ENCODE results near the gene MITF.

DNA sequence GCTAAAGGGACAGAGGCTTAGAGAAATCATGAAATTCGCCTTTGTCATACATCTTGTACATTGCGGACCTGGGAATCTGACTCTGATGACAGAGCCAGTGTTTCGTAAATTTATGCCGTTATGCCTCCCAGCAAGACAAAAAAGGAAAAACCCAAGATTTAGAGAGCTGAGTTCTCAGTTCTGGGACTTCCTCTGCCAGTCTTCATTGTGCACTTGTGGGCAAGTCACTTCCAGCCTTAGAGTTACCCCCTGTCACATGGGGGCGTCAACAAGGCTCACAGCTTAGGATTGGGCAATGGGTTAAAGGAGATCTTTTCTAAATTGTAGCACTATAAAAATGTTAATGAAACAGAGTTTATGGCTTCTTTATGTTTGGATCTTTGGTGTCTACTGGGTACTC, 41.9 kb upstream of the MITF start:
- TF ChIP-seq, protein P1, sequence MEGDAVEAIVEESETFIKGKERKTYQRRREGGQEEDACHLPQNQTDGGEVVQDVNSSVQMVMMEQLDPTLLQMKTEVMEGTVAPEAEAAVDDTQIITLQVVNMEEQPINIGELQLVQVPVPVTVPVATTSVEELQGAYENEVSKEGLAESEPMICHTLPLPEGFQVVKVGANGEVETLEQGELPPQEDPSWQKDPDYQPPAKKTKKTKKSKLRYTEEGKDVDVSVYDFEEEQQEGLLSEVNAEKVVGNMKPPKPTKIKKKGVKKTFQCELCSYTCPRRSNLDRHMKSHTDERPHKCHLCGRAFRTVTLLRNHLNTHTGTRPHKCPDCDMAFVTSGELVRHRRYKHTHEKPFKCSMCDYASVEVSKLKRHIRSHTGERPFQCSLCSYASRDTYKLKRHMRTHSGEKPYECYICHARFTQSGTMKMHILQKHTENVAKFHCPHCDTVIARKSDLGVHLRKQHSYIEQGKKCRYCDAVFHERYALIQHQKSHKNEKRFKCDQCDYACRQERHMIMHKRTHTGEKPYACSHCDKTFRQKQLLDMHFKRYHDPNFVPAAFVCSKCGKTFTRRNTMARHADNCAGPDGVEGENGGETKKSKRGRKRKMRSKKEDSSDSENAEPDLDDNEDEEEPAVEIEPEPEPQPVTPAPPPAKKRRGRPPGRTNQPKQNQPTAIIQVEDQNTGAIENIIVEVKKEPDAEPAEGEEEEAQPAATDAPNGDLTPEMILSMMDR (conservative IDR thresholded peaks at IDR 0.05 in 1 of 2, IDR thresholded peaks at IDR 0.05 in 1 of 2; ENCODE audit: extremely low read depth in 1 of 2, insufficient read depth in 1 of 2, low read depth in 1 of 2, low read length in 2 of 2): no peak
- no peak for TF ChIP-seq EZH2 (IDR thresholded peaks at IDR 0.05; ENCODE audit: borderline replicate concordance, low read length)

Measured in mammary epithelial cell (primary cell).